Ureter (tissue), 1 donor: ENCODE results near the gene CRLF3. TPM values are rescaled to one million over a fixed set of nuclear protein-coding genes. Genes with fewer than 3 reads are reported as not detected.
"Not testable (repeated sequence)": the region's sequence is repeated elsewhere in the genome, so short reads cannot be mapped to it uniquely, and the experiment has no call there.

Source experiments
- DNase-seq: peaks from one replicate; pipeline ENCODE4 v3.0.0-alpha.2; 2020; ENCODE audit warnings: low spot score
- total RNA-seq: library from RNA; stranded (reverse); gene quantifications from one replicate; pipeline ENCODE4 v1.2.4, GENCODE V29; 2023
- donor health status: DM: yes; HTN: yes; CAD: no.

Gene CRLF3
- total RNA-seq, 1 donor from 2014 or later: 14.4 TPM

DNA sequence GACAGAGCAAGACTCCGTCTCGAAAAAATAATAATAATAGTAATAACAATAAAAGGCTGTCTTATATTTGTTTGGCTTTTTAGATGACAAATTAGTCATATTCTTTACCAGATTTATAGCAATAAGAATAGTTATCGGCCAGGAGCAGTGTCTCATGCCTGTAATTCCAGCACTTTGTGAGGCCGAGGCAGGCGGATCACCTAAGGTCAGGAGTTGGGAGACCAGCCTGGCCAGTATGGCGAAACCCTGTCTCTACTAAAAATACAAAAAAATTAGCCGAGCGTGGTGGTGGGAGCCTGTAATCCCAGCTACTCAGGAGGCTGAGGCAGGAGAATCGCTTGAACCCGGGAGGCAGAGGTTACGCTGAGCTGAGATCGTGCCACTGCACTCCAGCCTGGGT is 10.3 kb downstream of the CRLF3 start:
- DNase-seq: not testable (repeated sequence)

DNA sequence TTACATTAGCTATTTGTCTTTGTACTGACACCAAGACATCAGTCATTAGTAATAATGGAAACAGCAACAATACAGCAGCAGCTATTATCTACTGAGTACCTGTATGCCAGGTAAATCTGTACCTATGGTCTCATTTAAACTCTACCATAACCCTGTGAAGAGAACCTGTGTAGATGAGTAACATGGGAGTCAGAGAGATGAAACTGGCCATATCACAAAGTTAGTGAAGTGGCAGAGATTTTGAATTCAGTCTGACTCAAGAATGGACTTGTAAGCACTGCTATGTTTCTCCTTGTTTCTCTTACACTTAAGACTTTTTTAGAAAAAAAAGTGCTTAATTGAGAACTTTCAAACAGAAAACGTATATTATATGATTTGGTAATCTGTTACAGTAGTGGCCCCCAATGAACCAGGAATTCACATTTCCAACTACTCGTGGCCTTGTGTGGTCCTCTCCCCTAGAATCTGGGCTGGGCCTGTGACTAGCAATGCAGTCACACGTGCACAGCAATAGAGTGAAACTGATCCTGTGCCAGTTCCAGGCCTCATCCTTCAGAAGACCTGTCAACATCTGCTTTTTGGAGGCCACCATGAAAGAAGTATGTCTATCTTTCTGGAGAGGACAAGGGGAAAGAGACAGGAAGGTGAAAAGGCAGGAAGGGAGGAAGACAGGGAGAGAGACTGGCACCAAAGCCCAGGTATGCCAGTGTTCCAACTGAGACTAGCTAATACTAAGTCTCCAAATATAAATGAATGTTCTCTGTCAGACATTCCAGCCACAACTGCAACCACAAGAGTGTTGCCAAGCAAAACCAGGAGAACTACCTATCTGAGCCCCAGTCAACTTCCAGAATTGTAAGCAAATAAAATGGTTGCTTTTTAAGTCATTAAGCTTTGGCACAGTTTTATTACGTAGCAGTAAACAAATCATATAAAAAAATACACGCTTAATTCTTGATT is 12.0 kb downstream of the CRLF3 start:
- no peak for DNase-seq

DNA sequence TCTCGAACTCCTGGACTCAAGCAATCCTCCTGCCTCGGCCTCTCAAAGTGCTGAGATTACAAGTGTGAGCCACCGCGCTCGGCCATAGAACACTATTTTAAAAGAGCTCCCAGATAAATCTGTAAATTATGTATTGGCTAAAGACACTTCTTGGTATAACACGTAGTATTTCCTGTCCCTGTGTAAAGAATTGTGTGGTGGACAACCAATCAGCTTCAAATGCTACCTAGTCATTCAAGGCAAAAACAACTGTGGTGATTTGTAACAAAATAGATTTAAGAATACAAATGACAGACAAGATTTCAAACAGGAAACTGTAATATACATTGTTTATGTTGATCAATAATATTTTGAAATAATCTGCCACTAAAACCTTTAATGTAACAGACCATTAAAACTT is 14.6 kb downstream of the CRLF3 start:
- no peak for DNase-seq

DNA sequence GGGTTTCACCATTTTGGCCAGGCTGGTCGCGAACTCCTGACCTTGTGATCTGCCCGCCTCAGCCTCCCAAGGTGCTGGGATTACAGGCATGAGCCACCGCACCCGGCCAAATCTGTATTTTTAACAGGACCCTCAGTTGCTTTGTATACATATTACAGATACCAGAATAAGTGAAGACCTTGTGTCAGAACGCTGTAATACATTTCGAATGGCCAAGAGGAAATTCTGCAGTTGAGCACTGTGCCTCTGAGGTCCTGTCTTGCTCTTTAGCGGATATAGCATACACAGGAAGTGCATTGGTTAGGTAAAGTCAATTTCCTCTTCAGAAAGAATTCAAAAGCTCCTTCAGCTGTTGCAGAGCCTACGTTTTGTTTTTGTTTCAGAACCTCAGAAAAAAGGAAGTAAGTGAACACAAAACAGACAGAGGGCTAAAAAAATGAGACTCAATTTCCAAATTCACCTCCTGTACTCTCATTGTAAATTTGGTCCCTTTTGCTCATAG is 15.7 kb downstream of the CRLF3 start:
- no peak for DNase-seq

DNA sequence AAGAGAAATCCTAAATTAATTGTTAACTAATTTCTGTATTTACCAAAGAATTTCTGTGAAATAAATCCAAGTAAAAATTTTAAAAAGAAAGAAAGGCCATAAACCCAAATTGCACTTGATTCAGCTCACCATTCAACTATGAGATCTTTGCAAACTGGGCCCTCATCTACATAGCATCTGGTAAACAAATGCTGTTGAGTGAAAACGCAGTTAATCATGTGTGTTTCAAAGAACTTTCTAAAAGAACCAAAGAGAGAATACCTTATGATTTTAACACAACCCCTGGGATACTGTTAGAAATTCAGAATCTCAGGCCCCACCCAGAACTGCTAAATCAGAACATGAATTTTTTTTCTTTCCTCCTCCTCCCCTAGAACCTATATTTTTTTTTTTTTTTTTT is 16.6 kb downstream of the CRLF3 start:
- DNase-seq: no peak

DNA sequence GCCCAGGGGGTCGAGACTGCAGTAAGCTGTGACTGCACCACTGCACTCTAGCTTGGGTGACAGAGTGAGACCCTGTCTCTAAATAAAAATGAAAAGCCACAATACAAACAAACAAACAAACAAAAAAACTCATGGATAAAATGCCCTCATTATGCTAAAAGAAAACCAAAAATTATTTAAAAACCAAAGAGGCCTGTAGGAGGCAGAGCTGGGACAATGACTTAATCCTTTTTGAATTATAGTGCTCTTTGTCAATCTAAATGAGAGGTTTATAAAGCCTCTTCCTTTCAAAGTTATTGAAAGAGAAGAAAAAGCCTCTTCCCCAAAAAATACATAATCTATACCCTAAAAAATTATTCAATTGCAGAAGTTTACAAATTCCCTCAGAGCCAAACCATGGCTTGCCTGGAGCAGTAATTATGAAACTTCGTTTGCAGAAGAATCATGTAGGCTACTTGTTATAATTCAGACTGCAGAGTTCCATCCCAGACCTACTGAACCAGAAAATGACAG is 18.5 kb downstream of the CRLF3 start:
- DNase-seq: no peak

DNA sequence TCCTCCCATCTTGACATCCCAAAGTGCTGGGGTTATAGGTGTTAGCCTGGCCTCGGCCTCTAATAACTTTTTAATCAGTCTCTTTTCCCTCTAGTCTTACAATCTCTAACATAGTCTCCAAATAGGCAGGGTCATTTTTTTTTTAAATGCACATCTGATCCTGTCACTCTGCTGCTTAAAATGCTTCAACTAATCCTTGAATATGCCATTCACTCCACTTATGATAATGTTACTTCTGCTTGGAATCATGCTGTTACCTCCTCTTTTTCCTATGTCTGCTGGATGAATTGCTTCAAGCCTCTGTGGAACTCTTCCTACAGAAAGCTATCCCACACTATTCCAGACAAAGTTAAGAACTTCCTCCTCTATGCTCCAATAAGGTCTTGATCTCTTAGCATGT is 22.8 kb downstream of the CRLF3 start:
- DNase-seq: no peak

DNA sequence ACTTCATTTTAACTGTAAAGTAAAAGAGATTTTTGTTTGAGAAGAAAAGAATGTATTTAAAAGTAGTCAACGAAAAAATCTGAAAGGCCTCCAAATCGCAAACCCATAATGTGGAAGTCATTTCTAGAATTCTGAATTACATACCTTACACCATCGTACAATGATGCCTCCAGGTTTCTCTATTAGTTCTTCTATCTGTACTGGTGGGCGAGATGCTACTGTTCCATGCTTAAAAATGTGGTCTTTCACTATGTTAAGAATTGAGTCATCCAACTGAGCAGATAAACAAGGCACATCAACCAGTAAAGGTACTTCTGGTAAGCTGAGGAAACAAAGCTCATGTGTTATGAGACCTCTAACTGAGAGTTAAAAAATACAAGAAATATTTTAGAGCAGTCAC is 28.5 kb downstream of the CRLF3 start:
- no peak for DNase-seq

DNA sequence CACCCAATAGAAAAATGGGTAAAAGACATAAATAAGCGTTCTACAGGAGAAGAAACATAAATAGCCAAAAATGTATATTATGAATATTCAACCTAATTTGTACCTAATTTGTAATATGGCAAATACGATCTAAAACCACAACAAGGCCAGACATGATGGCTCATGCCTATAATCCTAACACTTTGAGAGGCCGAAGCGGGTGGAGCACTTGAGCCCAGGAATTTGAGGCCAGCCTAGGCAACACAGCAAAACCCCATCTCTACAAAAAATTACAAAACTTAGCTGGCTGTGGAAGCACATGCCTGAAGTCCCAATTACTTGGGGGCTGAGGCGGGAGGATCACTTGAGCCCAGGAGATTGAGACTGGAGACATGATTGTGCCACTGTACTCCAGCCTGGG is 30.1 kb downstream of the CRLF3 start:
- no peak for DNase-seq

DNA sequence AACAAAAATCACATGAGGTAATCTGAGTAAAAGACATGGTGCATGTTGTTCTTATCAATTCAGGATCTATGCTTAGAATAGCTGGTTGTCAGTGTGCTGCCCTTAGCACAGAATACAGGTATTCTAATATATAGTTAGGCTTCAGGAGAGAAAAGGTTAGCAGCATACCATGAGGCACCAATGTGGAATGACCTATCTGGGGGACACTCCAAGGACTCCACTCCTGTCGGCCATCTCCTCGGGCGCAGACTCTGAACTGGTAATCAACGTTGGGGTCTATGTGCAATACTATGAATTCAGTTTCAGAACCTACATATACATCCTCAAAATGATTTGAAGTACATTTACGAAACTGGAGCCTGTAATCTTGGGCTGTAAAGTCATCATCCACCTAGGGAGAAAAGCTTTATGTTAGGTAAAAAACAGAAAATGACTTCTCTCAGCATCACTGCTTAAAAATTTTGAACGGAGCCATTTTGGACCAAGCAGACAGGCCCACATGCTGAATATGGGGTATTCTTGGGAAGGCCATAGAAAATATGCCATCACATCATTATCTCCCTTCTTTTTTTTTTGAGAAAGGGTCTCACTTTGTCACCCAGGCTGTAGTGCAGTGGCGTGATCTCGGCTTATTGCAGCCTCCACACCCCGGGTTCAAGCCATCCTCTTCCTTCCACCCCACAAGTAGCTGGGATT is 31.1 kb downstream of the CRLF3 start:
- DNase-seq: no peak

DNA sequence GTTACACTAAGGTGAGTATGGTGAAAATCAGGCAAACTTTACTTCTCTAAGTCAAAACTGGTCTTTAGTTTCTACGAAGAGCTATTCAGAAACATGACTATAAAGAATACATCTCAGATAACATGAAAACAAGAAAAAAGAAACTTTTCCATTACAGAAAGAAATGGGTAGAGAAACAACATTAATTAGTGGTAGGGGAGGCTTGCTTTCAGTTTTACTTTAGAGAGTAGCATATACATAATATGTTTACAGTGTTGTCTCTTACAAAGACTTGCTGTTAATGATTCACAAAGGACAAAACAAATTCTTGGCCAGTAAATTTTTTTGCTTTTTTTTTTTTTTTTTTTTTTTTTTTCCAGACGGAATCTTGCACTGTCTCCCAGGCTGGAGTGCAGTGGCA is 34.2 kb downstream of the CRLF3 start:
- DNase-seq: no peak

DNA sequence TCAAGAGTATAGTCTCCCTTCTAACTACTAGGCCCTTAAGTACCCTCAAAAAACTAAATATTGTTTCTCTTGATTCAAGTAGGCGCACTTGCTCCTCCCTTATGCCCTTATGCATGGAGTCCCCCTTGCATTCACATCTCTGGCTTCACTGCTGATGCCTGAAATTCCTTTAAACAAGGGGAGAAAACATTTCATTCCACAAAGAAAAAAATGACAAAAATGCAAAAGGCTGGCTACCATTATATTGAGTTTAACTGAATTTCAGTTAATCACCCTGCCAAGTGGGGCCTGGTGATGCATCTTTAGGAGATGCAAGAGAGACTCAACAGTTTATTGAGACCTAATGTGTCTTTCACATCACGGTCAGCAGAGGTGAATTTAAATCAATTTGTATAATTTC is 35.6 kb downstream of the CRLF3 start:
- no peak for DNase-seq

DNA sequence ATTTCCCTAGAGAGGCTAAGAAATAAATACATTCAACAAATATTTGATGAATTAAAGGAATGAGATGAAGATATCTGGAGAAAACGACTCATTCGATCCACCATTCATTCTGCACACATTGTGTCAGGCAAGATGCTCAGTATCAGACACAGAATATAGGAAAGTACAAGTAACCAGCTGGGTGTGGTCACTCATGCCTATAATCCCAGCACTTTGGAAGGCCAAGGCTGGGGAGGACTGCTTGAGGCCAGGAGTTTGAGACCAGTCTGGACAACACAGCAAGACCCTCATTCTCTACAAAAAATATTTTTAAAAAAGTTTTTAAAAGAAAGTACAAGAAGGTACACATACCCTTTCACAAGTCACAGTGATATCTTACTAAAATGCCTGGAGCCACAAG is 42.3 kb downstream of the CRLF3 start:
- no peak for DNase-seq

DNA sequence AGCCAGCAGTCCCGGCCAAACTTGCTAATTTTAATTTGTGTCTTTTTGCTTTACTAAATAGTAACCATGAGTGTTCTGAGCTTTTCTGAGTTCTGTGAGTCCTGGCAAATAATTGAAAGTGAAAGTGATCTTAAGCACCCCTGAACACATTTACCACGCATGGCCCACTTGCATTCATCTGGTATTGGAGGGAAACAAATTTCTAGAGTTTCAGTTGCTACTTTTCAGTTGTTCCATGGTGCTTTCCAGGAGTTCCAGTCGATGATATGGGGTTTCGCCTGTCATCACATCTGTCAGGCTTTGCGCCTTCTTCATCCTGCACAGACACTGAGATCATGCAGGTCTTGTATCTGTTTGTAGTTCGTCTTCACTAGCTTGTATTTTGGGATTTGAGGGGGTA is 44.1 kb downstream of the CRLF3 start:
- no peak for DNase-seq

DNA sequence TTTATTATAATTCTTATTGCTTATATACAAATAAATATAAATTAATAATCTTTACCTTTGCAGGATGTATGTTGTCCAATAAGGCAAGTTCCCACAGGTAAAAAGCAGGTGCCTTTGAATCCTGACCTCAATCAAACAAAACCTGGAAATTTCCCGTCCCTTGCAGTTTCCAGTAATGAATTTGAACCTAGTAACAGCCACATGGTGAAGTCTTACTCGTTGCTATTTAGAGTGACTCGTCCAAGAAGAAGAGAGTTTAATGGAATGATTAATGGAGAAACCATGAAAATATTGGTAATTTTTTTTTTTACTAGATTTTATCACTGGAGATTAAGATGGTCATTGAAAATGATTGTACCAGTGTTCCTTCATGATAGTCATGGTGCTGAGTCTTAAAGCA is 55.7 kb downstream of the CRLF3 start:
- not testable (repeated sequence) for DNase-seq

DNA sequence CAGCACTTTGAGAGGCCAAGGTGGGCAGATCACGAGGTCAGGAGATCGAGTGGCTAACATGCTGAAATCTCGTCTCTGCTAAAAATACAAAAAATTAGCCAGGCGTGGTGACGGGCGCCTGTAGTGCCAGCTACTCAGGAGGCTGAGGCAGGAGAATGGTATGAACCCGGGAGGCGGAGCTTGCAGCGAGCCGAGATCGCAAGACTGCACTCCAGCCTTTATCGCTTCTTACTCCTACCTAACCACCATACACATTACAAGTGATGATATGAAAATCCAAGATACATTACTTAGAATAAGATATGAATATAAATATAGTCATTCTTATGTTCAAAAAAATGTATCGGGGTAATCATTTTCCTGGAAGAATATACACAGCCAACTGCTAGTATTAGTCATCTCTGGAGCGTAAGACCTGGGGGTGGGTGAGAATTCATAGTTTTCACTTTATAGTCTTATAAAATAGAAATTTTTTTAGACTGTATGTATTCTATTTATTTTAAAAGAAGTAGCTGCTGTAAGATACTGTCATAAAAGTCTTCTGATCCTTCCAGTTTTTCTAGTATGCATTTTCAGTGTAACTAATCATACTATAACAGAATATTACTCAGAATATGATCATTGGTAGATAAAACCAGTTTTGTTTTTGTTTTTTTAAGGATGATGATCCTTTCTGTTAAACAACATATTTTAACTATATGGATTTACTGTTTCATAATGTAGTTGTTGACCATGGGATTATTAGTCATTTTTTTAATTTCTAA is 56.7 kb downstream of the CRLF3 start:
- DNase-seq: not testable (repeated sequence)

DNA sequence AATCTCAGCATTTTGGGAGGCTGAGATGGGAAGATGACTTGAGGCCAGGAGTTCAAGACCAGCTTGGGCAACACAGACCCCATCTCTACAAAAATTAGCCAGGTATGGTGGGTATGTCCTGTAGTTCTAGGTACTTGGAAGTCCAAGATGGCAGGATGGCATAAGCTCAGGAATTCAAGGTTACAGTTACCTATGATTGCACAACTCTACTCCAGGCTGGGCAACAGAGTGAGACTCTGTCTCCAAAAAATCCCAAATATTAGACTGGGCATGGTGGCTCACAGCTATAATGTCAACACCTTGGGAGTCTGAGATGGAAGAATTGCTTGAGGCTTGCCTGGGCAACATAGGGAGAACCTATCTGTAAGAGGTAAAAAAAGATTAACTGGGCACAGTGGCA is 63.4 kb downstream of the CRLF3 start:
- DNase-seq: no peak

DNA sequence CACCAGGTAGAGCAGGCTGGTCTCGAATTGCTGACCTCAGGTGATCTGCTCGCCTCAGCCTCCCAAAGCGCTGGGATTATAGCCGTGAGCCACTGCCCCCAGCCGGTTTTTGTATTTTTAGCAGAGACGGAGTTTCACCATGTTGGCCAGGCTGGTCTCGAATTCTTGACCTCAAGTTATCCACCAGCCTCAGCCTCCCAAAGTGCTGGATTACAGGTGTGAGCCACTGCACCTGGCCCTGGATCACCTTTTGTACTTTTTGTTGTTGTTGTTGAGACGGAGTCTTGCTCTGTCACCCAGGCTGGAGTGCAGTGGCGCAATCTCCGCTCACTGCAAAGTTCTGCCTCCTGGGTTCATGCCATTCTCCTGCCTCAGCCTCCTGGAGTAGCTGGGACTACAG is 71.2 kb downstream of the CRLF3 start:
- DNase-seq: not testable (repeated sequence)

DNA sequence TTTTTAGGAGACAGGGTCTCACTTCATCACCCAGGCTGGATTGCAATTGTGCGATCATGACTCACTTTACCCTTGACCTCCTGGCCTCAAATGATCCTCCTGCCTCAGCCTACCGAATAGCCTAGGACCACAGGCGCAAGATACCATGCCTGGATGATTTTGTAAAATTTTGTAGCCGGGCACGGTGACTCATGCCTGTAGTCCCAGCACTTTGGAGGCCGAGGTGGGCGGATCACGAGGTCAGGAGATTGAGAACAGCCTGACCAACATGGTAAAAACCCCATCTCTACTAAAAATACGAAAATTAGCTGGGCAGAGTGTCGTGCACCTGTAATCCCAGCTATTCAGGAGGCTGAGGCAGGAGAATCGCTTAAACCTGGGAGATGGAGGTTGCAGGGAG is 73.5 kb downstream of the CRLF3 start:
- DNase-seq: not testable (repeated sequence)

DNA sequence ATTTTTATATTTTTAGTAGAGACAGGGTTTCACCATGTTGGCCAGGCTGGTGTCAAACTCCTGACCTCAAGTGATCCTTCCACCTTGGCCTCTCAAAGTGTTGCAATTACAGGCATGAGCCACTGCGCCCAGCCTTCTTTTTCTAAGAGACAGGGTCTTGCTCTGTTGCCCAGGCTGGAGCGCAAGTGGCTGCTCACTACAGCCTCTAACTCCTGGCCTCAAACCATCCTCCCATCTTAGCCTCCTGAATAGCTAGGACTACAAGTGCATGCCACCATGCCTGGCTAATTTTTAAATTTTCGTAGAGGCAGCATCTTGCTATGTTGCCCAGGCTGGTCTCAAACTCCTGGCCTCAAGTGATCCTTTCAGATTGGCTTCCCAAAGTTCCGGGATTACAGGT is 76.9 kb downstream of the CRLF3 start:
- DNase-seq: not testable (repeated sequence)

DNA sequence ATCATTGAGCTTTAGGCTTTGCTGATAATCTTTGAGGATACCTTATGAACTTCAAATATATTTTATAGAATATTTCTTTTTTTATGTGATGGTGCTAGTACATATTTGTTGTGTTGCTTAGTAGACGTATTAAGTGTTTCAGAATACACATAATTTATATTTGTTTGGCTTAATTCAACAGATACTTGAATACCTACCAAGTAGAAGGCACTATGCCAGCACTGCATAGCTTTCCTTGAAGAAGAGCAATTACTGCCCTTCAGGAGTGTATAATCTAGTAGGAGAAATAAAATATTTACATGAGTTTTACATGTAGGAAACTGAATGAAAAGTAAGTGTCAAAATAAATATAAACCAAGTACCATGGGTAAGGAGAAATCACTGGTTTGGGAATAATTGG is 81.8 kb downstream of the CRLF3 start:
- not testable (repeated sequence) for DNase-seq

DNA sequence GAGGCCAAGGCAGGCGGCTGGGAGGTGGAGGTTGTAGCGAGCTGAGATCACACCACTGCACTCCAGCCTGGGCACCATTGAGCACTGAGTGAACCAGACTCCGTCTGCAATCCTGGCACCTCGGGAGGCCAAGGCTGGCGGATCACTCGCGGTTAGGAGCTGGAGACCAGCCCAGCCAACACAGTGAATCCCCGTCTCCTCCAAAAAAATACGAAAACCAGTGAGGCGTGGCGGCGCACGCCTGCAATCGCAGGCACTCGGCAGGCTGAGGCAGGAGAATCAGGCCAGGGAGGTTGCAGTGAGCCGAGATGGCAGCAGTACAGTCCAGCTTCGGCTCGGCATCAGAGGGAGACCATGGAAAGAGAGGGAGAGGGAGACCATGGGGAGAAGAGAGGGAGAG is 88.1 kb downstream of the CRLF3 start:
- DNase-seq: not testable (repeated sequence)
